ENCODE data around the gene KCTD8. TPM values are rescaled to one million over a fixed set of nuclear protein-coding genes. Genes with fewer than 3 reads are reported as not detected.

KCTD8 gene
- total RNA-seq, 1 experiment from 2014 or later: not detected

DNA sequence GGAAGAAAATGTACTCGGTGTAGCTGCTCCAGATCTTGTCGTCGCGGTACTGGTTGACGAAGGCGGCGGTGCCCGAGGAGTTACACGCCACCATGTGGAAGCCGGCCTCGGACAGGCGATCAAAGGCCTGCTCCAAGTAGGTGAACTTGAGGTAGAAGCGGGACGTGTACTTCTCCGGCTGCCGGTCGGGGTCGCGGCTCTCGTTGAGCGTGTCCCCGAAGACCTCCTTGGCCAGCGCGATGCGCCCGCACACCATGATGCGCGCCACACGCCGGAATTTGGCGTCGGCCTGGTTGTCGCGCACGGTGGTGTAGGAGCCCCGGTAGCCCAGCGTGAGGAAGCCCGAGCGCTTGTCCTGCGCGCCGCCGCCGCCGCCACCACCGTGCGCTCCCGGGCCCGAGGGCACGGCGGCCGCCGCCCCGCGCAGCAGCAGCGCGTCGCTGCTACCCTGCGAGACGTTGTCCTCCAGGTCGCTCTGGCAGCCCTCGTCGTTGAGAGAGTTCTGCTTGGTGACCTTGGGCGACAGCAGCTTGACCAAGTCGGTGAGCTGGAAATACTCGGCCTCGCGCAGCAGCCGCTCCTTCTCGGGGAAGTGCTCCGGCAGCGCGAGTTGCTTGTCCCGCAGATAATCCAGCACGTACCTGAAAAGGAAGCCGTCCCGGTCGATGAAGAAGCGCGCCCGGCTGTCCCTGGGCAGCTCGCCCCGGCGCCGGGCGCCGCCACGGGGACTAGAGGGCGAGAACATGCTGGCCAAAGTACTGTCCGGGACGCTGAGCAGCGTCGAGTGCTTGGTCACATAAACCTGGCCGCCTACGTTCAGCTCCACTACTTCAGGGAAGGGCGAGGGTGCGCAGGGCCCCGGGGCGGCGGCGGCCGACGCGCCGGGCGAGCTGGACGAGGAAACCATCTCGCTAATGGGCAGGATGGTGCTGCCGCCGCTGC, 775 bp downstream of the KCTD8 start:
- no peaks in the 10 kb centered on the region for H3K4me1 ChIP-seq (ENCODE audit: control insufficient read depth, insufficient read depth, low read length)
- H3K27ac ChIP-seq (ENCODE audit: low read length): no peak overlapping the region
- in situ Hi-C loops (cut with HindIII; ENCODE audit: low pct_unique_long_range_greater_than_20kb, low sequenced_read_pairs): no loop called here
- H3K27me3 ChIP-seq (ENCODE audit: control insufficient read depth, insufficient read depth, low read length): peaks cover 6% of the 10 kb centered on the region; the same call in 1 of the 2 replicates
- H3K36me3 ChIP-seq (ENCODE audit: control insufficient read depth, insufficient read depth, low read length): no peaks in the 10 kb centered on the region
- ChIA-PET CTCF (no interaction called here), POLR2A (no interaction called here)
- BruUV-seq (replicated peaks): no TSS peak
- TF ChIP-seq REST (IDR thresholded peaks at IDR 0.05; ENCODE audit: insufficient read depth in 1 of 2, low read depth in 2 of 2, low read length in 1 of 2): no peak
- TF ChIP-seq TCF7L2 (IDR thresholded peaks at IDR 0.05; ENCODE audit: low read depth, low read length): no peak
- no peak for TF ChIP-seq POLR2AphosphoS5 (IDR thresholded peaks at IDR 0.05; ENCODE audit: low read depth, low read length)
- no peak for TF ChIP-seq SIN3A (IDR thresholded peaks at IDR 0.05; ENCODE audit: borderline replicate concordance, insufficient read depth, low read depth, low read length)
- no peak for TF ChIP-seq CTCF (IDR thresholded peaks at IDR 0.05)
- ATAC-seq (no peak), DNase-seq (ENCODE audit: low read depth, low spot score) (no peak)
- H3K9me3 ChIP-seq (ENCODE audit: control insufficient read depth, insufficient read depth, low read depth, low read length): no peaks in the 10 kb centered on the region
- H3K4me3 ChIP-seq (ENCODE audit: low read depth in 2 of 2, low read length in 2 of 2): no peak overlapping the region; a peak in 1 of 4 replicates
- intact Hi-C loops (cut with micrococcal nuclease; ENCODE audit: unreplicated experiment): no loop called here

DNA sequence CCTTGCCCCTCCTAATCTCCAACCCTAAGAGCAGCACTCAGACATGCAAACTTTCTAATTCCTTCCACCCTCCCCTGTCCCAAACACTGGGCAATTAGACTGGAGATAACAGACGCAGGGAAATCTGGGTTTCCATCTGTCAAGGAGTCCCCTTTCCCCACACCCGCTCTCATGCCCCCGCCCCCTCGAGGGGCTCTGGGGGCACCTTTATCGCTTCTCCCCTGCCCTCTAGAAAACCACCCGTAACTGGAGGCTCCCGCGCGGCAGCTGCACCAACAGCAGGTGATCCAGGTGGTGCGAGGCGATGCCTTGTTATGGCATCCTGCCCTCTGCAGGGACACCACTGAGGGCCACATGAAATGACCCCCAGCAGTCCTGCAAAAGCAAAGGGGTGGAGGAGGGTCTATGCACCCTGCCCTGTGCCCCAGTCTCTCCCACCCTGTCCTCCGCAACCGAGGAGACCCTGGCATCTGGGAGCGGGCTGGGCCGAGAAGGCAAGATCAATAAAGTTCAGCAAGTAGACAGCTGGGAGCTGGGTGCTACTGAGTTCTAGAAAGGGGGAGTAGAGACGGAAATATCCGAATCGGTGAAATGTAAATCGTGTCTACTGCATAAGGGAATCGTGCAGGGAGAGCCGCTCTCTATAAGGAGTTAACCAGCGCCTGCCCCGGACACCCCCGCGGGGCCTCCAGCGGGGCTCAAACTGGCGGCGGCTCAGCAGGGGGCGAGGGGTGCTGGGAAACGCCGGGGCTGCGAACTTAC, 1.6 kb downstream of the KCTD8 start:
- TF ChIP-seq SIN3A (IDR thresholded peaks at IDR 0.05; ENCODE audit: borderline replicate concordance, insufficient read depth, low read depth, low read length): no peak
- TF ChIP-seq REST (IDR thresholded peaks at IDR 0.05; ENCODE audit: insufficient read depth in 1 of 2, low read depth in 2 of 2, low read length in 1 of 2): no peak
- no peak for TF ChIP-seq POLR2AphosphoS5 (IDR thresholded peaks at IDR 0.05; ENCODE audit: low read depth, low read length)
- TF ChIP-seq CTCF (IDR thresholded peaks at IDR 0.05): no peak
- in situ Hi-C loops (cut with HindIII; ENCODE audit: low pct_unique_long_range_greater_than_20kb, low sequenced_read_pairs) (no loop called here), intact Hi-C loops (cut with micrococcal nuclease; ENCODE audit: unreplicated experiment) (no loop called here)
- no peaks in the 10 kb centered on the region for H3K9me3 ChIP-seq (ENCODE audit: control insufficient read depth, insufficient read depth, low read depth, low read length)
- no peaks in the 10 kb centered on the region for H3K36me3 ChIP-seq (ENCODE audit: control insufficient read depth, insufficient read depth, low read length)
- POLR2A ChIA-PET: no interaction called here
- H3K4me3 ChIP-seq (ENCODE audit: low read depth in 2 of 2, low read length in 2 of 2): no peak overlapping the region
- CTCF ChIA-PET: no interaction called here
- no peaks in the 10 kb centered on the region for H3K4me1 ChIP-seq (ENCODE audit: control insufficient read depth, insufficient read depth, low read length)
- BruUV-seq (replicated peaks): no TSS peak
- ATAC-seq (no peak), DNase-seq (ENCODE audit: low read depth, low spot score) (no peak)
- H3K27me3 ChIP-seq (ENCODE audit: control insufficient read depth, insufficient read depth, low read length): peaks cover 6% of the 10 kb centered on the region; the same call in 1 of the 2 replicates
- H3K27ac ChIP-seq (ENCODE audit: low read length): no peak overlapping the region
